SU-DHL-6 (cell line): Measurements from ENCODE around the gene ANKRD28.

Experiments used
- H2AFZ ChIP-seq: fragments of 200-600 bp; sonication (generic); 2 replicates; pipeline ENCODE4 v1.6.1; 2014; ENCODE audit warnings: low read depth, mild to moderate bottlenecking, moderate library complexity, mixed read lengths, antibody characterized with exemption, low read length; ENCODE audit not compliant: severe bottlenecking
- H3F3A ChIP-seq: fragments of 200-600 bp; shearing (Covaris generic); 2 replicates; pipeline ENCODE4 v1.6.0; 2016; ENCODE audit warnings: antibody characterized with exemption, mild to moderate bottlenecking; ENCODE audit not compliant: insufficient read depth
- H3K27ac ChIP-seq: fragments of 200-600 bp; sonication (generic); 2 replicates; pipeline ENCODE4 v1.5.1; 2016; ENCODE audit warnings: low read depth, mild to moderate bottlenecking, low read length, moderate library complexity, mixed read lengths
- H3K27me3 ChIP-seq: fragments of 200-600 bp; sonication (generic), shearing (Covaris generic); 2 replicates; pipeline ENCODE4 v1.6.0; 2014; ENCODE audit warnings: mild to moderate bottlenecking, low read length
- H3K36me3 ChIP-seq: fragments of 200-600 bp; sonication (generic); 2 replicates; pipeline ENCODE4 v1.6.1; 2014; ENCODE audit warnings: mild to moderate bottlenecking, low read length, mixed read lengths
- H3K4me2 ChIP-seq: fragments of 300-600, 200-600 bp; shearing (Covaris generic), sonication (generic); 2 replicates; pipeline ENCODE4 v1.6.0; 2014; ENCODE audit warnings: low read length, low read depth, mild to moderate bottlenecking; ENCODE audit not compliant: poor library complexity, severe bottlenecking
- H3K4me3 ChIP-seq: fragments of 200-600 bp; sonication (generic); 2 replicates; pipeline ENCODE4 v1.5.1; 2014; ENCODE audit warnings: antibody characterized with exemption, low read length, mild to moderate bottlenecking, mixed read lengths; ENCODE audit not compliant: insufficient read depth, poor library complexity, severe bottlenecking
- H3K79me2 ChIP-seq: fragments of 200-600 bp; sonication (generic); 2 replicates; pipeline ENCODE4 v1.6.1; 2014; ENCODE audit warnings: mild to moderate bottlenecking, low read length, moderate library complexity; ENCODE audit not compliant: insufficient read depth
- H3K9ac ChIP-seq: fragments of 200-600 bp; sonication (generic); 2 replicates; pipeline ENCODE4 v1.7.0; 2014; ENCODE audit warnings: mild to moderate bottlenecking, low read length
- H3K9me2 ChIP-seq: fragments of 200-600 bp; sonication (generic); replicated peaks from 2 replicates; pipeline ENCODE4 v1.6.1; 2014; ENCODE audit warnings: low read length; ENCODE audit not compliant: insufficient read depth
- H3K9me3 ChIP-seq: fragments of 200-600 bp; sonication (generic); 2 replicates; pipeline ENCODE4 v1.6.1; 2014; ENCODE audit warnings: low read length, mixed read lengths; ENCODE audit not compliant: insufficient read depth
- H4K20me1 ChIP-seq: fragments of 200-600 bp; sonication (generic); 2 replicates; pipeline ENCODE4 v1.6.1; 2014; ENCODE audit warnings: low read depth, mild to moderate bottlenecking, antibody characterized with exemption, low read length, moderate library complexity, mixed read lengths
- EZH2phosphoT487 ChIP-seq: fragments of 200-600 bp; sonication (generic), shearing (Covaris generic); conservative IDR thresholded peaks from 2 replicates; pipeline ENCODE4 v1.6.1; 2018; ENCODE audit warnings: mild to moderate bottlenecking, antibody characterized with exemption, low read length, moderate library complexity, mixed read lengths
- TF ChIP-seq, protein P1 (sequence below): fragments of 200-600 bp; sonication (generic); IDR thresholded peaks from one replicate; pipeline ENCODE4 v1.5.1; 2017; ENCODE audit warnings: antibody characterized with exemption, mild to moderate bottlenecking, low read length, moderate library complexity; ENCODE audit not compliant: insufficient read depth, poor library complexity, severe bottlenecking

The ANKRD28 gene

GRCh38 chr3:15645740-15646501 is 151.9 kb downstream of the ANKRD28 start:
- no peak overlapping the region for H3K27ac ChIP-seq
- H3K4me3 ChIP-seq: no peak overlapping the region

DNA sequence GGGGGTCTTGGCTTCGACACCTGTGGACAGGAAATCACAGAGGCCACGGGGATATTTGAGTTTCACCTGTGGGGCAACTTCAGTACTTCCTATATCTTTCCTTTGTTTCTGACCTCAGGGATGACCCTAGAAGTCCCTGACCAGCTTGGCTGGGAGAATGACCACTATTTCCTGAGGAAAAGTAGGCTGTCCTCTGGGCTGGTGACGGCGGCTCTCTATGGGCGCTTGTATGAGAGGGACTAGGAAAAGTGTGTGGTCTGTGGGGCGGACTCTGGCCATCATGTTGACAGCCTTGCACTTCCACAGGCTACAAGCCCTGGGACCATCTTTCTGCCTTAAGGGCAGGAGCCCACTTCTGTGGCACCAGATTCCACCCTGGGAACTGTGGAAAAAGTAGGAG is 152.5 kb downstream of the ANKRD28 start:
- Histone ChIP-seq H3K36me3 (no peaks in the 10 kb centered on the region), H3F3A (no peaks in the 10 kb centered on the region), H3K79me2 (no peaks in the 10 kb centered on the region), H3K9me2 (no peaks in the 10 kb centered on the region), H3K9me3 (no peaks in the 10 kb centered on the region), H3K27ac (no peak overlapping the region), H3K4me3 (no peak overlapping the region), H2AFZ (no peak overlapping the region), H4K20me1 (no peaks in the 10 kb centered on the region), H3K9ac (no peak overlapping the region), H3K4me2 (no peak overlapping the region), H3K27me3 (no peaks in the 10 kb centered on the region)
- TF ChIP-seq, protein P1, sequence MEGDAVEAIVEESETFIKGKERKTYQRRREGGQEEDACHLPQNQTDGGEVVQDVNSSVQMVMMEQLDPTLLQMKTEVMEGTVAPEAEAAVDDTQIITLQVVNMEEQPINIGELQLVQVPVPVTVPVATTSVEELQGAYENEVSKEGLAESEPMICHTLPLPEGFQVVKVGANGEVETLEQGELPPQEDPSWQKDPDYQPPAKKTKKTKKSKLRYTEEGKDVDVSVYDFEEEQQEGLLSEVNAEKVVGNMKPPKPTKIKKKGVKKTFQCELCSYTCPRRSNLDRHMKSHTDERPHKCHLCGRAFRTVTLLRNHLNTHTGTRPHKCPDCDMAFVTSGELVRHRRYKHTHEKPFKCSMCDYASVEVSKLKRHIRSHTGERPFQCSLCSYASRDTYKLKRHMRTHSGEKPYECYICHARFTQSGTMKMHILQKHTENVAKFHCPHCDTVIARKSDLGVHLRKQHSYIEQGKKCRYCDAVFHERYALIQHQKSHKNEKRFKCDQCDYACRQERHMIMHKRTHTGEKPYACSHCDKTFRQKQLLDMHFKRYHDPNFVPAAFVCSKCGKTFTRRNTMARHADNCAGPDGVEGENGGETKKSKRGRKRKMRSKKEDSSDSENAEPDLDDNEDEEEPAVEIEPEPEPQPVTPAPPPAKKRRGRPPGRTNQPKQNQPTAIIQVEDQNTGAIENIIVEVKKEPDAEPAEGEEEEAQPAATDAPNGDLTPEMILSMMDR: no peak
- no peak for TF ChIP-seq EZH2phosphoT487

More at GRCh38 chr3:15645740-15646501, 151.9 kb downstream of the ANKRD28 start:
- Histone ChIP-seq H3K9me3 (no peaks in the 10 kb centered on the region), H3K9me2 (no peaks in the 10 kb centered on the region), H3K27me3 (no peaks in the 10 kb centered on the region), H2AFZ (no peak overlapping the region), H3K79me2 (no peaks in the 10 kb centered on the region), H3K9ac (no peak overlapping the region), H3K4me2 (no peak overlapping the region), H3K36me3 (no peaks in the 10 kb centered on the region), H3F3A (no peaks in the 10 kb centered on the region), H4K20me1 (no peaks in the 10 kb centered on the region)
- no peak for TF ChIP-seq EZH2phosphoT487
- TF ChIP-seq, protein P1: no peak

GRCh38 chr3:15638891-15639262 is 158.9 kb downstream of the ANKRD28 start:
- no peak overlapping the region for H3K4me2 ChIP-seq
- H3F3A ChIP-seq: no peaks in the 10 kb centered on the region
- no peaks in the 10 kb centered on the region for H3K79me2 ChIP-seq
- no peaks in the 10 kb centered on the region for H4K20me1 ChIP-seq
- H3K9me3 ChIP-seq: no peaks in the 10 kb centered on the region
- no peak overlapping the region for H2AFZ ChIP-seq
- H3K4me3 ChIP-seq: no peak overlapping the region
- H3K27me3 ChIP-seq: no peaks in the 10 kb centered on the region
- H3K9me2 ChIP-seq: no peaks in the 10 kb centered on the region
- TF ChIP-seq, protein P1: no peak
- no peak for TF ChIP-seq EZH2phosphoT487
- H3K9ac ChIP-seq: no peak overlapping the region
- H3K36me3 ChIP-seq: no peaks in the 10 kb centered on the region
- no peak overlapping the region for H3K27ac ChIP-seq
